Measurements from ENCODE around the gene ARHGAP21.

The ARHGAP21 gene

GRCh38 chr10:24596217-24596930 lies 127.3 kb downstream of the ARHGAP21 start:
- Histone ChIP-seq H2BK120ac (ENCODE audit: insufficient read depth, low read length, poor library complexity) (no peak overlapping the region), H3K18ac (ENCODE audit: low read length) (no peak overlapping the region), H3K9me3 (ENCODE audit: insufficient read depth, low read depth, low read length) (no peaks in the 10 kb centered on the region), H3K27ac (ENCODE audit: low read depth, low read length) (no peak overlapping the region), H3K23ac (ENCODE audit: low read length) (no peak overlapping the region), H3K4me3 (ENCODE audit: low read depth, low read length) (no peak overlapping the region), H2AFZ (ENCODE audit: insufficient read depth, low read length, poor library complexity) (no peak overlapping the region), H3K27me3 (ENCODE audit: insufficient read depth, low read length) (no peaks in the 10 kb centered on the region), H2BK5ac (ENCODE audit: low read depth, low read length, poor library complexity) (no peak overlapping the region), H3K9ac (ENCODE audit: low read length) (no peak overlapping the region), H3K79me1 (ENCODE audit: low read length) (no peaks in the 10 kb centered on the region), H2BK12ac (ENCODE audit: low read length) (no peak overlapping the region), H4K91ac (ENCODE audit: low read depth, low read length) (no peak overlapping the region), H3K14ac (ENCODE audit: low read length) (no peak overlapping the region), H2AK5ac (ENCODE audit: low read length) (no peak overlapping the region), H3K79me2 (ENCODE audit: control insufficient read depth, insufficient read depth, low read length, poor library complexity) (no peaks in the 10 kb centered on the region), H3K36me3 (ENCODE audit: control insufficient read depth in 1 of 2, insufficient read depth in 2 of 2, low read length in 2 of 2) (peaks cover 9 to 22% of the 10 kb centered on the region in 2 experiments), H3K4ac (ENCODE audit: low read depth, low read length) (no peak overlapping the region), H4K12ac (ENCODE audit: low read depth, low read length) (no peak overlapping the region), H3K4me1 (ENCODE audit: control insufficient read depth in 1 of 2, insufficient read depth in 2 of 2, low read length in 2 of 2) (no peaks in the 10 kb centered on the region), H3K4me2 (ENCODE audit: low read length) (no peak overlapping the region), H4K8ac (ENCODE audit: low read depth, low read length) (no peak overlapping the region)
- WGBS (ENCODE audit: extremely low coverage, insufficient coverage, insufficient read length): no CpG with 5 or more reads among the region's 11 CpGs
- DNase-seq: no peak

DNA sequence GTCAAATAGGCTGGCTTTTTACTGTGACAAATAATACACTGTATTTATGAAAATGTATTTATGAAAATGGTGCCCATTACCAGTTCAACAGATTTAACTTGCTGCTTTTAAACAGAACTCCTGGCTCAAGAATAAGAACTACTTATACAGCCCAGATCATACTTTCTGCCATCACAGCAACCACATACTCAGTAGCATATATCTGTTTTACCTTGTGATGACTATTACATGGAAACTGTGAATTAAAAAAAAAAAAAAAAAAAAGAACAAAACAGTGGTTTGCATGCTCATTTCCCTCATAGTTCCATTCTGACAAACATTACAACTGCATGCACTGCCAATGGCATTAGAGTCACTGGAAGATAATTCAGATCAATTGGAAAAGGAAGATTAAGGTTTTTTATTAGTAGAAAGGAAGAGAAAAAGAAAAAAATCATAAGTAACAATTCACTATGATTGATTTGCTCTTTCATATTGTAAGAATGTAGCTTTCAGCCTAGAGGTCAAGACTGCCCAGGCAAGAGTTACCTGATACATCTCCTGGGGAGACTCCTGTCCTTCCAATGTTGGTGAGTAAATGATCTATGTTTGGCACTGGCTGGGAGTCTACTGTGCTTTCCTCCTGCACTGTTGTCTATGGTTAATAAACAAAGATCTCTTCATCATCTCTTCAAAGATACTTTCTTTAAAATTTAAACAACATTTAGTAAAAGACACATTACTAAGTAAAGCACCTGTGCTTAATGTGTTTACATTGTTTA lies 132.8 kb downstream of the ARHGAP21 start:
- H3K9ac ChIP-seq (ENCODE audit: low read length): no peak overlapping the region
- no peaks in the 10 kb centered on the region for H3K4me1 ChIP-seq (ENCODE audit: control insufficient read depth in 1 of 2, insufficient read depth in 2 of 2, low read length in 2 of 2)
- no peak overlapping the region for H3K4me2 ChIP-seq (ENCODE audit: low read length)
- H2AK5ac ChIP-seq (ENCODE audit: low read length): no peak overlapping the region
- H3K27me3 ChIP-seq (ENCODE audit: insufficient read depth, low read length): no peaks in the 10 kb centered on the region
- no peak overlapping the region for H3K14ac ChIP-seq (ENCODE audit: low read length)
- no peaks in the 10 kb centered on the region for H3K79me1 ChIP-seq (ENCODE audit: low read length)
- H2BK120ac ChIP-seq (ENCODE audit: insufficient read depth, low read length, poor library complexity): no peak overlapping the region
- no peak overlapping the region for H4K12ac ChIP-seq (ENCODE audit: low read depth, low read length)
- H2BK5ac ChIP-seq (ENCODE audit: low read depth, low read length, poor library complexity): no peak overlapping the region
- H2AFZ ChIP-seq (ENCODE audit: insufficient read depth, low read length, poor library complexity): no peak overlapping the region
- no peak overlapping the region for H3K27ac ChIP-seq (ENCODE audit: low read depth, low read length)
- no peak overlapping the region for H2BK12ac ChIP-seq (ENCODE audit: low read length)
- peaks cover 9 to 28% of the 10 kb centered on the region in 2 experiments for H3K36me3 ChIP-seq (ENCODE audit: control insufficient read depth in 1 of 2, insufficient read depth in 2 of 2, low read length in 2 of 2)
- no peak overlapping the region for H4K8ac ChIP-seq (ENCODE audit: low read depth, low read length)
- no peak overlapping the region for H3K23ac ChIP-seq (ENCODE audit: low read length)
- H3K79me2 ChIP-seq (ENCODE audit: control insufficient read depth, insufficient read depth, low read length, poor library complexity): no peaks in the 10 kb centered on the region
- no peak for DNase-seq
- no peak overlapping the region for H4K91ac ChIP-seq (ENCODE audit: low read depth, low read length)
- H3K4me3 ChIP-seq (ENCODE audit: low read depth, low read length): no peak overlapping the region
- H3K18ac ChIP-seq (ENCODE audit: low read length): no peak overlapping the region
- no peaks in the 10 kb centered on the region for H3K9me3 ChIP-seq (ENCODE audit: insufficient read depth, low read depth, low read length)
- H3K4ac ChIP-seq (ENCODE audit: low read depth, low read length): no peak overlapping the region

- Histone ChIP-seq H3K4me2 (ENCODE audit: low read length) (no peak overlapping the region), H3K79me1 (ENCODE audit: low read length) (no peaks in the 10 kb centered on the region), H4K12ac (ENCODE audit: low read depth, low read length) (no peak overlapping the region), H2BK5ac (ENCODE audit: low read depth, low read length, poor library complexity) (no peak overlapping the region), H2BK12ac (ENCODE audit: low read length) (no peak overlapping the region), H4K91ac (ENCODE audit: low read depth, low read length) (no peak overlapping the region), H3K27me3 (ENCODE audit: insufficient read depth, low read length) (no peaks in the 10 kb centered on the region), H2BK120ac (ENCODE audit: insufficient read depth, low read length, poor library complexity) (no peak overlapping the region), H4K8ac (ENCODE audit: low read depth, low read length) (no peak overlapping the region), H3K9me3 (ENCODE audit: insufficient read depth, low read depth, low read length) (no peaks in the 10 kb centered on the region), H3K14ac (ENCODE audit: low read length) (no peak overlapping the region), H3K4ac (ENCODE audit: low read depth, low read length) (no peak overlapping the region), H3K79me2 (ENCODE audit: control insufficient read depth, insufficient read depth, low read length, poor library complexity) (no peaks in the 10 kb centered on the region), H3K18ac (ENCODE audit: low read length) (no peak overlapping the region), H3K4me1 (ENCODE audit: control insufficient read depth in 1 of 2, insufficient read depth in 2 of 2, low read length in 2 of 2) (no peaks in the 10 kb centered on the region), H3K9ac (ENCODE audit: low read length) (no peak overlapping the region), H2AK5ac (ENCODE audit: low read length) (no peak overlapping the region), H3K23ac (ENCODE audit: low read length) (no peak overlapping the region), H3K4me3 (ENCODE audit: low read depth, low read length) (no peak overlapping the region), H3K36me3 (ENCODE audit: control insufficient read depth in 1 of 2, insufficient read depth in 2 of 2, low read length in 2 of 2) (peaks cover 19 to 38% of the 10 kb centered on the region in 2 experiments), H3K27ac (ENCODE audit: low read depth, low read length) (no peak overlapping the region), H2AFZ (ENCODE audit: insufficient read depth, low read length, poor library complexity) (no peak overlapping the region)
- no peak for DNase-seq
- WGBS (ENCODE audit: extremely low coverage, insufficient coverage, insufficient read length): no CpG with 5 or more reads among the region's 2 CpGs
These were observed 134.4 kb downstream of the ARHGAP21 start for GRCh38 chr10:24589265-24589664.

DNA sequence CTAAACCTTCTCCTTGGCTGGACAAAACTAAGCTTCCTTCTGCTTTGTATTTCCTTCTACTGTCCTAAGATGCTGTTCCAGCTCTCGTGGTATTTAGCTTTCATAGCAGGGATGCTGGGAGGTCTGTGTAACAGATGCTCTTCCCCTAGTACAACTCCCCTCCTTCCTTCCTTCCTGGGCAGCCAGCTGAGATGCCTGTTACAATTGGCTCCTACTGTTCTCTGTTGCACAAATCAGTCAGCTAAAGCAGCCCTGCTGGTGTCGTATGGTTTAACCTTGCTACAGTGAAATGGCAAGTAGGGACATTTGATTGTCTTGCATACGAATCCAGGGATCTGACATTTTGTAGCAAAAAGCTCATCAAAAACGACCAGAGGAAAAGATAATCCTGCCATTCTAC lies 143.8 kb downstream of the ARHGAP21 start:
- H4K12ac ChIP-seq (ENCODE audit: low read depth, low read length): no peak overlapping the region
- no peak overlapping the region for H2AFZ ChIP-seq (ENCODE audit: insufficient read depth, low read length, poor library complexity)
- no peak overlapping the region for H2BK12ac ChIP-seq (ENCODE audit: low read length)
- H3K9ac ChIP-seq (ENCODE audit: low read length): no peak overlapping the region
- H2BK5ac ChIP-seq (ENCODE audit: low read depth, low read length, poor library complexity): no peak overlapping the region
- H3K14ac ChIP-seq (ENCODE audit: low read length): no peak overlapping the region
- peaks cover 5 to 7% of the 10 kb centered on the region in 2 experiments for H3K36me3 ChIP-seq (ENCODE audit: control insufficient read depth in 1 of 2, insufficient read depth in 2 of 2, low read length in 2 of 2)
- no peak for DNase-seq
- H4K8ac ChIP-seq (ENCODE audit: low read depth, low read length): no peak overlapping the region
- no peak overlapping the region for H3K18ac ChIP-seq (ENCODE audit: low read length)
- no peak overlapping the region for H4K91ac ChIP-seq (ENCODE audit: low read depth, low read length)
- no peak overlapping the region for H3K4me2 ChIP-seq (ENCODE audit: low read length)
- H2AK5ac ChIP-seq (ENCODE audit: low read length): no peak overlapping the region
- H3K79me1 ChIP-seq (ENCODE audit: low read length): no peaks in the 10 kb centered on the region
- no peaks in the 10 kb centered on the region for H3K4me1 ChIP-seq (ENCODE audit: control insufficient read depth in 1 of 2, insufficient read depth in 2 of 2, low read length in 2 of 2)
- no peaks in the 10 kb centered on the region for H3K79me2 ChIP-seq (ENCODE audit: control insufficient read depth, insufficient read depth, low read length, poor library complexity)
- H3K4ac ChIP-seq (ENCODE audit: low read depth, low read length): no peak overlapping the region
- H3K27ac ChIP-seq (ENCODE audit: low read depth, low read length): no peak overlapping the region
- H3K9me3 ChIP-seq (ENCODE audit: insufficient read depth, low read depth, low read length): no peaks in the 10 kb centered on the region
- H2BK120ac ChIP-seq (ENCODE audit: insufficient read depth, low read length, poor library complexity): no peak overlapping the region
- H3K4me3 ChIP-seq (ENCODE audit: low read depth, low read length): no peak overlapping the region
- no peaks in the 10 kb centered on the region for H3K27me3 ChIP-seq (ENCODE audit: insufficient read depth, low read length)
- H3K23ac ChIP-seq (ENCODE audit: low read length): no peak overlapping the region
- no CpG with 5 or more reads among the region's 4 CpGs for WGBS (ENCODE audit: extremely low coverage, insufficient coverage, insufficient read length)
